ENCODE data around the gene TRDMT1.

TRDMT1 gene

GRCh38 chr10:17171141-17171641 is 30.3 kb downstream of the TRDMT1 start:
- no peak for DNase-seq

GRCh38 chr10:17169803-17170202 is 31.7 kb downstream of the TRDMT1 start:
- DNase-seq, result no peak

GRCh38 chr10:17166699-17167098 is 34.8 kb downstream of the TRDMT1 start:
- no peak for DNase-seq

GRCh38 chr10:17162828-17163227 is 38.6 kb downstream of the TRDMT1 start:
- DNase-seq, result no peak

- DNase-seq, result no peak
Measured at GRCh38 chr10:17161775-17162174, 39.7 kb downstream of the TRDMT1 start.

GRCh38 chr10:17157024-17157423 is 44.4 kb downstream of the TRDMT1 start:
- no peak for DNase-seq

- no peak for DNase-seq
Measured at GRCh38 chr10:17155826-17156225, 45.6 kb downstream of the TRDMT1 start.

- DNase-seq, result no peak
Measured at GRCh38 chr10:17154116-17154515, 47.4 kb downstream of the TRDMT1 start.

GRCh38 chr10:17153321-17153720 is 48.2 kb downstream of the TRDMT1 start:
- DNase-seq, result no peak

GRCh38 chr10:17151716-17152115 is 49.8 kb downstream of the TRDMT1 start:
- no peak for DNase-seq

- no peak for DNase-seq
Measured at GRCh38 chr10:17147884-17148489, 53.5 kb downstream of the TRDMT1 start.

GRCh38 chr10:17146892-17147291 is 54.6 kb downstream of the TRDMT1 start:
- no peak for DNase-seq

GRCh38 chr10:17145239-17145638 is 56.2 kb downstream of the TRDMT1 start:
- DNase-seq, result no peak

GRCh38 chr10:17144757-17145156 is 56.7 kb downstream of the TRDMT1 start:
- no peak for DNase-seq

GRCh38 chr10:17144032-17144431 is 57.4 kb downstream of the TRDMT1 start:
- no peak for DNase-seq

- no peak for DNase-seq
Measured at GRCh38 chr10:17143055-17143690, 58.3 kb downstream of the TRDMT1 start.

- no peak for DNase-seq
Measured at GRCh38 chr10:17141504-17142229, 59.8 kb downstream of the TRDMT1 start.

GRCh38 chr10:17140386-17140761 is 61.1 kb downstream of the TRDMT1 start:
- no peak for DNase-seq

GRCh38 chr10:17138460-17139042 is 62.9 kb downstream of the TRDMT1 start:
- no peak for DNase-seq

GRCh38 chr10:17134737-17135260 is 66.7 kb downstream of the TRDMT1 start:
- no peak for DNase-seq

- no peak for DNase-seq
Measured at GRCh38 chr10:17134282-17134681, 67.2 kb downstream of the TRDMT1 start.

- no peak for DNase-seq
Measured at GRCh38 chr10:17129741-17130140, 71.7 kb downstream of the TRDMT1 start, which contains the start of gene CUBN. CUBN (minus strand) TSS chr10:17129811; CDS start chr10:17129765, 46 bp downstream.

GRCh38 chr10:17128261-17128660 is 73.2 kb downstream of the TRDMT1 start:
- peak; percentile 19 for DNase-seq

All from CD4-positive, alpha-beta T cell treated with Interleukin-15 for 1 hour (primary cell).